Right ventricle myocardium superior (tissue), 1 donor: ENCODE results near the gene EIF4E. TPM values are rescaled to one million over a fixed set of nuclear protein-coding genes. Genes with fewer than 3 reads are reported as not detected.
"Not testable (repeated sequence)": the region's sequence is repeated elsewhere in the genome, so short reads cannot be mapped to it uniquely, and the experiment has no call there.

Experiments used
- ATAC-seq: fragments of 200-7000 bp; cut with Tn5 transposase; one replicate; pipeline ENCODE4 v1.9.1; 2020; ENCODE audit warnings: mild to moderate bottlenecking; ENCODE audit not compliant: poor library complexity
- DNase-seq: peaks from one replicate; pipeline ENCODE4 v3.0.0-alpha.2; 2020
- intact Hi-C: fragments of 100-400 bp; cut with DNase I; formaldehyde crosslinking; loops from one replicate; pipeline ENCODE4 v1.11.2; 2022
- total RNA-seq: library from RNA; stranded (reverse); fragmentation: NEBNext Ultra II Directional; extraction: Animal tissue kit (Norgen Biotek cat#: 25700); gene quantifications from one replicate; pipeline ENCODE4 v1.2.1, GENCODE V29; 2021
- donor health status: DM: no; HTN: yes; CAD: no; lungs with severe emphysema.

The EIF4E gene
- total RNA-seq, 1 donor from 2014 or later: 50.3 TPM

DNA sequence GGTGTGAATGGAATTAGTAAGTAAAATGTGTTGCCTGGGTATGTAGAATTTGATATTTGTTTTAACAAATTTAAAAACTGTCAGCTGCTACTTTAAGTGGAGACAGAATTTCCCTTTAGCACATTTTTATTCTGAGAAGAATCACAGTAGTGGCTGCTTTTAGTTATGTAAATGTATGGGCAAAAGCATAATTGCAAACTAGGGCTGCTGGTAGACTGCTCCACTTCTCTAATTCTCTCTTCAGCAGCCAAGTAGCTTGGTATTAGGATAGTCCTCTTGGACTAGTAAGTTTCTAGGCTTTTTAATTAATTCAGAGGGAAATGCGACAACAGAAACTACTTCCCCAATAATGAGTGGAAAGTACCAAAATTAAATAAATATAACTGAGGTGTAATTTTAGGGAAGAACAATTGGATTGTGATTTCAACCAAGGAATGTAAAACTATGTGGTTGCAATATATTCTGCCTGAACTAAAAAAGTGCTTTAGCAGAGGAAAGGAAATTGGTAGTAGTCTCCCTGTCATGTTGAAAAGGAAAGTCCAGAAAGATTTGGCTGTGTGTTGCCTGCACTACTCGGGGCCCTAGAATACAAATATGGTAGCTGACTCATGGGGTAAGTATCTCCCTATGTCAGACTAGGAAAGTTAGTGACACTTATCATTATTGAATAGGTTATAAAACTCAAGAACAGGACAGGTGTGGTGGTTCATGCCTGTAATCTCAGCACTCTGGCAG is 9.2 kb upstream of the EIF4E start:
- intact Hi-C loops: no loop called here
- ATAC-seq (no peak), DNase-seq (no peak)

DNA sequence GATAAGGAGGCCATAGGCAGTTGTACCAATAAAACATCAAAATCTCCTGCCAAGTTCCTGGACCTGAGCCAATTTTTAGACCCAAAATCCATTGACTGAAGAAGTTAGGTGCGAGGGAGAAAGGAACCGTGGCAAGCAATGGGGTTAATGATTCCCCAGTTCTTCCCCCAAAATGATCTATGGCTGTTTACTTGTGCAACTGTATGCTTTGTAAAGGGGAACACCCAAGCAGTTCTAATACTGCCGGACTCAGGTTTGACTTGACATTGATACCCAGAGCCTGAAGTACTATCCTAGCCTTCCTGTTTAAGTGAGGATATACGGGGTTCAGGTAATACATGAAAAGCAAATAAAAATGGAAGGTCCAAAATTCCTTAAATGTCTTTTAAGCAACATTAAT is 6.7 kb upstream of the EIF4E start:
- DNase-seq (no peak), ATAC-seq (no peak)
- intact Hi-C loops: loop anchor here (2.0 kb wide), 1 partner anchor 59 kb away; the partner anchor contains the start of gene METAP1

- ATAC-seq, DNase-seq: not testable (repeated sequence)
- intact Hi-C loops: loop anchor here (2.0 kb wide), 1 partner anchor 60 kb away; the partner anchor contains the start of gene METAP1
Measured at GRCh38 chr4:98934851-98935250, 5.9 kb upstream of the EIF4E start.

- ATAC-seq (no peak), DNase-seq (no peak)
- intact Hi-C loops: no loop called here
Measured at GRCh38 chr4:98932539-98932938, 3.6 kb upstream of the EIF4E start.

GRCh38 chr4:98930311-98930865 is 1.5 kb upstream of the EIF4E start:
- intact Hi-C loops: no loop called here
- ATAC-seq (no peak), DNase-seq (no peak)

GRCh38 chr4:98929341-98930267 is 671 bp upstream of the EIF4E start:
- intact Hi-C loops: loop anchor here (10.0 kb wide), 1 partner anchor 155 kb away; the partner anchor contains the start of gene ADH5
- peak; percentile 67 for ATAC-seq
- DNase-seq: peak; percentile 64

DNA sequence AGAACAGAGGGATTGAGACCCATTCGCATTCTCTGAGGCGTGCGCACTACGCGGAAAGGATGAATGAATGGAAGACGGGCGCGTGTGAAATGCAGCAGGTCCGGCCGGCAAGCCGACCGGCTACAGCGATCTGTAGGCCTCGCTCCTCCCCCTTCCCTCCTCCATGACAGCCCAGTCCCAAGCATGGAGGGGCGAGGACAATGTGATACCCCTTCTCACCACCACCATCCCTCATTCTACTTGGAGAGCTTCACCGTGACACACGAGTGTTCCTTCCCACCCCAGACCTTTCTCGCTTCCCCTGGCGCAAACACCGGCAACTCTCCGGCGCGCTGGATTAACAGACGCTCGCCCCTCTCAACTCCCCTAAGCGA is 815 bp downstream of the EIF4E start:
- intact Hi-C loops: loop anchor here (10.0 kb wide), 1 partner anchor 157 kb away; the partner anchor contains the start of gene ADH5
- DNase-seq (peak; percentile 67), ATAC-seq (peak; percentile 70)

- not testable (repeated sequence) for ATAC-seq
- intact Hi-C loops: loop anchor here (10.0 kb wide), 1 partner anchor 159 kb away; the partner anchor contains the start of gene ADH5
Measured at GRCh38 chr4:98926257-98926656, 2.7 kb downstream of the EIF4E start.

GRCh38 chr4:98921292-98921691 is 7.6 kb downstream of the EIF4E start:
- DNase-seq (no peak), ATAC-seq (no peak)
- intact Hi-C loops: loop anchor here (10.0 kb wide), 1 partner anchor 164 kb away; the partner anchor contains the start of gene ADH5

More at GRCh38 chr4:98926257-98926656, 2.7 kb downstream of the EIF4E start:
- not testable (repeated sequence) for DNase-seq

- DNase-seq (no peak), ATAC-seq (no peak)
- intact Hi-C loops: loop anchor here (10.0 kb wide), 1 partner anchor 165 kb away; the partner anchor contains the start of gene ADH5
Measured at GRCh38 chr4:98919996-98920395, 8.9 kb downstream of the EIF4E start.

DNA sequence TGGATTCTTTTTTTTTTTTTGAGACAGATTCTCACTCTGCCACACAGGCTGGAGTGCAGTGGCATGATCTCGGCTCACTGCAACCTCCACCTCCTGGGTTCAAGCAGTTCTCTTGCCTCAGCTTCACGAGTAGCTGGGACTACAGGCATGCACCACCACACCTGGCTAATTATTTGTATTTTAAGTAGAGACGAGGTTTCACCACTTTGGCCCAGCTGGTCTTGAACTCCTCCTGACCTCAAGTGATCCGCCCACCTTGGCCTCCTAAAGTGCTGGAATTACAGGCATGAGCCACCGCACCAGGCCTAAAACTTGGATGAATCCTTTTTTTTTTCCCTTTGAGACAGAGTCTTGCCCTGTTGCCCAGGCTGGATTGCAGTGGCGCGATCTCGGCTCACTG is 18.2 kb downstream of the EIF4E start:
- DNase-seq, ATAC-seq, intact Hi-C loops: not testable (repeated sequence)

GRCh38 chr4:98909646-98910401 is 19.1 kb downstream of the EIF4E start:
- DNase-seq (no peak), ATAC-seq (no peak)
- intact Hi-C loops: no loop called here

DNA sequence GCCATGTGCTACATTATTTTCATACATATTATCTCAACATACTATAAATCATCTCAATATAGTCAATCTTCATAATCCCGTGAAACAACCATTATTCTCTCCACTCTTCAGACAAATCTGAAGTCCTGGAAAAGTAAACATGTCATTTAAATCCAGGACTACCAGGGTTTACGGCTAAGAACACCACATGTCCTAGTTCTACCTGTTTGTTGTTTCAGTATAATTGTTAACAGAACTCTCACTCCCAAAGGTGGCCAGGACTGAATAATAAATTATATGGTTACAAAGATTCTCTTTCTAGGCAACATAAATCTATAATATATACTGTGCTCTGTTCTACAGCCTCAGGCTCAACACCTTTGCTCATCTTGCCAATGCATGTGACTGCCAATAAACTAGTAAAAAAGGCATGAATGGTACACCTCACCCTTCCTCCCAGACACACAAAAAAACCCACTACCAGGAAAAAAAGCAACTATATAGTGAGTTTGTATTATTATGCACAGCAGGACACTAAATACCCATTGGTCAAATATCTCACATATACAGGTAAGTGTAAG is 20.1 kb downstream of the EIF4E start:
- ATAC-seq (no peak), DNase-seq (no peak)

GRCh38 chr4:98908182-98908581 is 20.8 kb downstream of the EIF4E start:
- intact Hi-C loops: no loop called here
- ATAC-seq (no peak), DNase-seq (no peak)

More for the DNA sequence above, 20.1 kb downstream of the EIF4E start:
- intact Hi-C loops: no loop called here

DNA sequence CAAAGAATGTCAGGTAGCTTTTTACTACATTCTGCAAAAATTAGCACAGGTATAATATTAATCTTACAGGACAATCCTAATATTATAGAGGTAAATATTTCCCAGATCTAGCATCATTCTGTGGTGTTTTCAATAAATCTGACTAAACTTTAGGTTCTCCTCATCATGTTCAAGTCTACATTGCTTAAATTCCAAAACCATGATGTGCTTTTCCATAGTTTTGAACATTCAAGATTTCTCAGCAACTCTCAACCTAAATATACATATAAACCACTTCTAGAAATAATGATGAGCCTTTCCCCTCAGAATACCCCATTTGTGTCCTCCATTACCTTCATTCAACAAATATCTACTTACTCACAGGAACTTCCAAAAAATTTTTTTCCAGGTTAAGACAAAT is 23.1 kb downstream of the EIF4E start:
- DNase-seq: no peak
- ATAC-seq: no peak
- intact Hi-C loops: no loop called here

DNA sequence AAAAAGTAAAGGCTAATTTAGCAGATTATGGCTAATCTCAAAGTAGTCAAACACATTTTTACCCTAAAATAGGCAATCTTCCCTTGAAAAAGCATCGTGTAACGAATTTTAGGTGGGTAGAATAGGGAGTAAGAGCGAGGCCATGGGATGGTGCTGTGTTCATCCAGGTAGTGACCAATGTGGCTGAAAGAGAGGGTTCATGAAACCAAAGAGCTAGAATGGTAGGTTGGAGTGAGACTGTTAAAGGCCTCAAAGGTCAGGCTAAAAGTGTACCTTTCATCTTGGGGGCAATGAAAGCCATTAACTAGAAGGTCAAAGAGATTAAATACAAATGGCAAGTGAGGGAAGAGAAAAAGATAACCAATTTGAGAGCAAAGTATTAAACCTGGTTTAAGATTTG is 23.6 kb downstream of the EIF4E start:
- DNase-seq: no peak
- ATAC-seq: no peak
- intact Hi-C loops: no loop called here

DNA sequence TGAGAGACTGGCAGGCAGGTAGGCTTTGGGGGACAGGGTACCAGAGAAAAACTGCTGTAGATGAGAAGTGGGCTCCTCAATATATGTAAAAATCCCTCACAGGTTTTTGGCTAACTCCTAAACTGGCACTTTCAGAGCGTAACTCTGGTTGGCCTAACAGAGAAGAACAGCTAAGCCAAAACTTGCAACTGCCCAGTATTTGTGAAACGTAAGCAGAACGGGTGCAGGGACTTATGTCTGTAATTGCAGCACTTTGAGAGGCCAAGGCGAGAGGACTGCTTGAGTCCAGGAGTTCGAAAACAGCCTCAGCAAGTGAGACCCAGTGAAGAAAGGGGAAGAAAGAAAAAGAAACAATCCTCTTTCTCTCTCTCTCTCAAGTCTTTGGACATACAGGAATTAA is 25.0 kb downstream of the EIF4E start:
- DNase-seq (no peak), ATAC-seq (no peak)
- intact Hi-C loops: no loop called here

DNA sequence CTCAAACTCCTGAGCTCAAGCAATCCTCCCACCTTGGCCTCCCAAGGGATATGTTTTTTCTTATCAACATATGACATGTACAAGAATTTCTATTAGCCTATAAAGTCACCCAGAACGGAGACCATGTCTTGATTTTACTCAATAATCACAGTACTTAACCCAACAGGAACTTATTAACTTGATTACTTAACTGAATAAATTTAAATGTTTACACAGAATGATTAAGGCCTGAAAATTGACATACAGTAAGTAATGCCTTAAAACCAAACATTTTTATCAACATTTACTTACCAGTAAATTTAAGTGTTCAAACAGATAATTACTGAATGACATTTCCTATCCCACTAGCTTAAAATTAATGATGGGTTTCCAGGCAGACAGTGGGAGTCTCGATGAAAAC is 25.4 kb downstream of the EIF4E start:
- ATAC-seq (no peak), DNase-seq (no peak)
- intact Hi-C loops: no loop called here
